NCI-H146 treated with DMSO at 0.1 percent for 48 hours (cell line): Measurements from ENCODE around the gene OSGIN1.

Source experiments
- DNase-seq: peaks from one replicate; lab custom pipeline; 2025; ENCODE audit not compliant: unreplicated experiment; lab: John Stamatoyannopoulos, UW

OSGIN1 gene

DNA sequence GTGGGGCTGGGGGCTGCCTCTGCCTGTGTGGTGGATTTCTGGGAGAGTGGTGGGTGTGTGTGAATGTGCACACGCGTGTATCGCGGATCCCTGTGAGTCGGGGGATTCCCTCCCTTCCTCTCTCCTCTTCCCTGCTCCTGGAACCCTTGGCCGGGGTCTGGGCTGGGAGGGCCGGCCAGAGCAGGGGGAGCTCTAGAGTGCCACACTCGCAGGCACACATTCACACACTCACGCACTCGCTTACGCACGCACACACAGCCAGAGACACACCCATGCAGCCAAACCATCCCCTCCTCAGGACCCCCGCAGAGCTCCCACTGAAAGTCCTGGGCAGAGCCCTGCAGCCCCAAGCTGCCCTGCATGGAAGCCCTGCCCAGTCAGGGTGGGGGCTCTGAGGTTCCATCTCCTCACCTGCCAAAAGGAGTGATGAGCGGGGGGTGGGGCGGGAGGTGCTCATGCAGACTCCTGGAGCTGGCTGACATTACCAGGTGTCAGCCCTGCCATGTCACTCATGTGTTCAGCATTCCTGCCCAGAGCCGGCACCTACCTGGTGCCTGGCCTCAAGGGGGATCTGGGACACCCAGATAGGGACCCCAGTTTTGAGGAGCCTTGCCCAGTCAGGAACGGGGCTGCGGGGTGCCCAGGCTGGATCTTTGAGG lies 16.9 kb downstream of the OSGIN1 start:
- DNase-seq: no peak

DNA sequence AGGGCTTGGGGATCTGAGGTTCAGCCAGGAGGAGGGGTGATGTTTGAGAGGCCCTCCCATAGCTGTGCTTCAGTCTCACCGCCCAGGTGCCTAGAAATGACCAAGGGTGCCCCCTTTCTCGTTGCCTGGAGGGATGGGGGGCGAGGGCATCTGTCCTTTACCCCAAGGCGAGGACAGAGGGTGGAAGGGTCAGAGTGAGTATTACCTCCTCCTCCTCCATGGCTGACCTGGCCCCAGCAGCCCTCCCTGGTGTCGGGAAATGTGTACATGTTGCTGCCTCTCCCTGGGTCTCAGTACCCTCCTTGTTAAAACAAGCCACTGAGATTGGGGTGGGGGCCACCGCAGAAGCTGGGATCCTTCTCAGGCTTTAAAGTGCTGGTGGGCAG lies 17.4 kb downstream of the OSGIN1 start:
- DNase-seq: no peak

- no peak for DNase-seq
Observed at GRCh38 chr16:83971165-83972130, 18.4 kb downstream of the OSGIN1 start.

DNA sequence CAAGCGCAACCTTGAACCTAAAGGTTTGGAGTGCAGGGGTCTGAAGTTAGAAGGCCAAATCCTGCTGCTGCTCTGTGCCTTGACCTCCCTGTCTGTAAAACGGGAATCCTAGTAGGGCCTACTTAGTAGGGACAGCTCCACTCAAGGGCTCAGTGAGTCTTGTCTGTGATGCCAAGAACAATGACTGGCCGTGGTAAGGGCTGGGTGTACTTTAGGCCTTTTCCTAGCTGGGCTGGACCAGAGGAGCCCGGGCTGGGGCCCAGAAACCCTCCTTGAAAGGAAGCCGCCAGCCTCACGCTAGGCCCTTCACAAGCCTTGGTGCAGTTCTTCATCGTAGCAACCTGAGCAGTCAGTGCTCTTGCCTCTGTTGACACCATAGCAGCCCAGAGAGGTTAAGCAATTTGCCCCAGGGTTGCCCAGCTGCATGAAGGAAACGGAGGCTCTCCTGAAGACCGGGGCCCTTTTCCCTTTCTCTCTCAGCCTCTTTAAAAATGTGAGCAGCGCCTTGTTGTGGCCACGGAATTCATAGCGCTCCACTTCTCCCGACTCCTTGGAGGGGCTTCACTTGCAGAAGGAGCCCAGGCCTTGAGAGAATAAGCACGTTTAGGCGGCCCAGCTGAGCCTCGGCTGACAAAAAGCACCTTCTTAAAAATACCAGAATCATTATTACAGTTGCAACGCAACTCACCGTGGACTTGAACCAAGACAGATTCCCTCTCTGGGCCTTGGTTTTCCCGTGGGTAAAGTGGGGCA lies 19.4 kb downstream of the OSGIN1 start:
- DNase-seq: no peak

DNA sequence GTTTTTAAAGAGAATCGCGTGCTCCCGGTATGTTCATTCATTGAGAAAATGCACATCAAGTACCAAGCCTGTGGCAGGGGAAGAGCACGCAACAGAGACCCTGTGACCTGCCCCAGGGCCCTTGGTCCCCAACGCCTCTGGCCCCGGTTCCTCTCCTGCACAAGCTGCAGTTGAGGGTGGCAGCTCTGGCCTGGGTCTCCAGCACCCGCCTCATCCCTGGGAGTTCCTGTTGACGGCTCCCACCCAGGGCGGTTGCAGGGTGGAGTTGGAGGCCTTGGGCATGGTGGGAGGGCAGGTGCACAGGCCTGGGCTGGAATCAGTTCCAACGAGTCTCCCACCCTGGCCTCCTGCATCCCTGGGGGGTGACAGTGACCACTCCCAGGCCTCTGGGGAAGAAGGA lies 20.0 kb downstream of the OSGIN1 start:
- DNase-seq: no peak

DNA sequence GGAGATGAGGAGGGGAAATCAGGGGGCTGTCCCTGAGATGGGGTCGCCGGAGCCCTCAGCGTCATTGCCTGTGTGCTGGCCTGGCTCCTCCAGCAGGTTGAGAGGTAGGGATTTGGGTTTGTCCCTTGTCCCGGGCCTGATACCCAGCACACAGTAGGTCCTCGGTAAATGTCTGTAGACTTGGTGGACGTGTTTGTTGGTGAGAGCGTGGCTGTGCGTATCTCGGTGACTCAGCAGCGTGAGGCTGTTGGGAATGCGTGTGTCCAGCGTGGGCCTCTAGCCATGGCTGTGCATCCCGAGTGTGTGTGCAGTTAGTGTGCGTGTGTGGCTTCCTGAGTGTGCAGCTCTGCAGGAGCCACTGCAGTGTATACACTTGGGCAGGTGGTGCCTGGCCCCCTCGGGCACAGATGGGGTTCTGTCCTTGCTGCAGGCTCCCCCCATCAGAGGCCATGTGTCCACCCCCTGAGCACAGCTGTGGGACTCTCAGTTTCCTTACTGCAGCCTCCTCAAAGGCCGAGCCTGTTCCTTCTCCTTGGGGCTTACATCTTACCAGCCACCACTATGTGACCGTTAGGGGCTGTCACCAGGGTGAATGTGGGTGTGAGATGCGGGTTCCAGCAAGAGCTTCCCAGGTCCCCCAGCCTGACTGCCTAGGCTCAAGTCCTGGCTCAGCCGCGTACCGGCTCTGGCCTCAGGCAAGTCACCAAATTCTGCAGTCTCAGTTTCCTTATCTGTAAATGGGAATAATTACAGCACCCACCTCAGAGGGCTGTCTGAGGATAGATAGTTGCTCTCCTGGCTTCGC lies 20.7 kb downstream of the OSGIN1 start:
- no peak for DNase-seq

DNA sequence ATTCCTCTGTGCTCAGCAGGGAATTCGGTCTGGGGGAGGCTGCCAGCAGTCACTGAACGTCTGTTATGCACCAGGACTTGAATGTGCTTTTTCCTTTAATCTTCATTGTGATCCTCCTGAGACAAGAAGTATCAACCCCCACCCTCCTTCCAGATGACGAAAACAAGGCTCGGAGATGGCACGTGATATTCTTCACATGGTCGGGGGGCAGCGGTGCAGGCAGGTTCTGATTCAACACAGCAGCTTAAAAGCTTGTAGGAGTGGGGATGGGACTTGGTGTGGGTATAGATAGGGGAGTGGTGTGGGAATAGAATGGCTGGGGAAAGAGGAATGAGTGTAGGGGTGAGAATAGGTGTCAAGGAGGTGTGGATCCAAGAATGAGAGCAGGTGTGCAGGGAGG lies 21.4 kb downstream of the OSGIN1 start:
- no peak for DNase-seq

DNA sequence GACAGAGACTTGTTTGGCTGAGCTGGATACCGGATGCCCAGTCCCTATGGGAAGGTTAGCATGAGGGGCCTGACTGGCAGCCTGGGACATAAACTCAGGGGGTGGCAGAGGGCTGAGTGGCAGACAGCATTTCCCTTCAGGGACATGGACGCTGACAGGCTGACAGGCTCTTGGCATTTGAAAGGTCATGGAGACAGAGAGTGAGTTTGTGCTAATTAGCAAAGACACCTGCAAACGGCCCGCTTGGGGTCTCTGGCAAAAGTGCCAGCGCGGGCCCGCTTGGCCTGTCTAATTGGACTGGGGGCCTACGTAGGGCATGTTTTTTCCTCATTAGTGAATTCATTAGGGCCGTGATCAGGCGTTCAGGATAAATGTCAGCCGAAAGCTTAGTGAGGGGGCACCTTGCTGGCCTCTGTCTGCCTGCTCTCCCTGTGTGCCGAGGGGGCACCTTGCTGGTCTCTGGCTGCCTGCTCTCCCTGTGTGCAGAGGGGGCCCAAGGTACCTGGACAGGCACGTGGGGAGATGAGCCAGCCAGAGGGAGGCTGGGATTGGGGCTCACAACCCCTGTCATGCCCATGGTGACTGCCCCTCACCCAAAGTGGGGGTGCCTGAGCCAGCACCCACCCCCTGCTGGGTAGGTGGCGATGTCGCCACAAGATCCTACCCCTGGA lies 22.7 kb downstream of the OSGIN1 start:
- DNase-seq: no peak

- DNase-seq: no peak
Observed at GRCh38 chr16:83977056-83977815, 24.2 kb downstream of the OSGIN1 start.

- DNase-seq: no peak
Observed at GRCh38 chr16:83978401-83978904, 25.4 kb downstream of the OSGIN1 start.

DNA sequence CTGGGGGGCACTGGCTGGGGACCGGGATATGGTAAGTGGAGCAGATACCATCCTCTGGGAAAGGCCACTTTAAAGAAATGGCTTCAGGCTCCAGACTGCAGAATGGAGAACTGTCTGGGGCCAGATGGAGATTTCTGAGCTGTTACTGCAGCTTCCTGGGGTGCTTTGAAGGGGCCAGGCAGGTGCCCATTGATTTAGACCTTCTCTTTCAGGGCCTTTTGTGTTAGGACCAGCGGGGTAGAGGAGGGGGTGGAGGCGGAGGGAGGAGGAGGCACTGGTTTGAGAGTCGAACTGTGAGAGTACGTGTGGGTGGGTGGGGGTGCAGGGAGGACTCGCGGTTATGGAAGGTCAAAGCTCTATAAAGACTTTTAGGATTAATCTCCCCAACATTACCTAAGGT lies 26.4 kb downstream of the OSGIN1 start:
- DNase-seq: no peak

DNA sequence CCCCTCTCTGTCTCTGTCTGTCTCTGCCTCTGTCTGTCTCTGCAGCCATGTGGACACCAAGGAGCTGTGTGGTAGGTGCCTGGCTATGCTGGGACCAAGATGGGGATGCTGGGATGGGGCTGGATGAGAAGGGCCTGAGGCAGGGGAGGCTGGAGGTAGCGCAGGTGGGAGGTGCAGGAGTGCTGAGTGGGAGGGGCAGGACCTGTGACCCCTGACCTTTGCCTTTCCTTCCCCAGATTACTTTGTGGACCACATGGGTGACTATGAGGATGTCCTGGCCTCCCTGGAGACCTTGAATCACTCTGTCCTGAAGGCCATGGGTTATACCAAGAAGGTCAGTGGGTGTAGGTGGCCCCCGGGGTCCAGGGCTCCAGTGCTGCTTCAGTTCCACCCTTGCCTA lies 27.8 kb downstream of the OSGIN1 start:
- no peak for DNase-seq

GRCh38 chr16:83981799-83982198 lies 28.8 kb downstream of the OSGIN1 start:
- no peak for DNase-seq

DNA sequence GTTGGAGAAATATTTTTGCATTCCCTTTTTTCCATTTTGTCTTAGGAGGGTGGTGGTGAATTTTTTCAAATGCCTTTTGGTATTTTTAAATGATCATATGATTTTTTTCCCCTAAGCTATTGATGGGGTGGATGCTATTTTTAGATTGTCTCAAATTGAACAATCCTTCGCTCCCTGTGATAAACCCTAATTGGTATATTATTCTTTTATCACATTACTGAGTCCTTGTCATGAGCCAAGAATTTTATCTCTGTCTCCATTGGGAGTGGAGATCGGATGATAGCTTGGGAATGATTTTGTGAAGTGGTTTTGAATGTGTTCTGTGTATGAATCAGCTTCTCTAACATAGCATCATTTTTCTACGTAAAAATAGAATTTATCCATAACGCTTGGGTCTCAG lies 30.5 kb downstream of the OSGIN1 start:
- DNase-seq: no peak

DNA sequence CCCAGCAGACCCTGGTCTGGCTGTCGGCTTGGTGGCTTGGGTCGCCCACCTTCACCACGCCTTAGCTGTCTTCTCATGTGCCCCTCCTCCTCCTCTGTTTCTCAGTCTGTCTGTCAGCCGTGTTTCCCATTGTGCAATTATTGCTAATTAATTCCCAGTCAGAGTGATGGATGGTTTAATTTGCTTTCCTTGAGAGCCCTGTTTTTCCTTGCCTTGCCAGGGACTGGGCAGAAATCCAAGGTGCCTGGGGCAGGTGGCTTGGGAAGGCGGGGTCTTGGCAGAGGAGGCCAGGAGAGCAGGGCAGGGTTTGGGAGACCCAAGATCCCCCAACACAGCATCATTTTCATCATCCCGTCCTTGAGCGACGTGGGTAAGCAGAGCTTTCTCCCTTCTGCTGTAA lies 36.3 kb downstream of the OSGIN1 start:
- no peak for DNase-seq

DNA sequence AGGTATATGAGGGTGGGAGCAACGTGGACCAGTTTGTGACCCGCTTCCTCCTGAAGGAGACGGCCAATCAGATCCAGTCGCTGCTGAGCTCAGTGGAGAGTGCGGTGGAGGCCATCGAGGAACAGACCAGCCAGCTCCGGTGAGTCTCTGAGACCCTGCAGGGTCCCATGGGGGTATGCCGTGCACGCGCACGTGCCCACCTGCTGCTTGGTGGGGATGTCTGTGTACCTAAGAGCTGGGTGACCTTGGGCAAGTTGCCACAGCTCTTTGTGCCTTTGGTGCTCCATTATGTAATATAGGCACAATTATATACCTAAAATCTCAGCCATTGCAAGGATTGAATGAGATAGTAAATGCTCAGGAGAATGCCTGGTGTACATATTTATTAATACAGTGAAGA lies 37.5 kb downstream of the OSGIN1 start:
- no peak for DNase-seq

DNA sequence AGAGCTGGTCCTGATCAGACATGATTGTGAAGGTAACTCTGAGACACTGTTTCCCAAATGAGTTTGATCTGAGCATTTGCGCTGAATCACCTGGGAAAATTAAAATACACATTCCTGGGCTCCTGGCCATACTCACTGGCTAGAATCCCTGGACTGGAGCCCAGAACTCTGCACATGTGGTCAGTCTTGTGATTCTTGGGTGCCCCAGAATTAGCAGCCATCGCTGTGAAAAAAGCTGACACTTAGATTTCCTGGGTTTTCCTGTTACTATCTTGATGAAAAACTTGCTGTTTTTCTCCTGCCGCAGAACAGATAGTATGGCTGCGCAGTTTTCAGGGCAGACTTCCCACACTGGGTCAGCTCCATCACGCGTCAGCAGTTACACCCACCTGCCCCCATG lies 39.6 kb downstream of the OSGIN1 start:
- no peak for DNase-seq

- DNase-seq: no peak
Observed at GRCh38 chr16:83994087-83994486, 41.0 kb downstream of the OSGIN1 start.

DNA sequence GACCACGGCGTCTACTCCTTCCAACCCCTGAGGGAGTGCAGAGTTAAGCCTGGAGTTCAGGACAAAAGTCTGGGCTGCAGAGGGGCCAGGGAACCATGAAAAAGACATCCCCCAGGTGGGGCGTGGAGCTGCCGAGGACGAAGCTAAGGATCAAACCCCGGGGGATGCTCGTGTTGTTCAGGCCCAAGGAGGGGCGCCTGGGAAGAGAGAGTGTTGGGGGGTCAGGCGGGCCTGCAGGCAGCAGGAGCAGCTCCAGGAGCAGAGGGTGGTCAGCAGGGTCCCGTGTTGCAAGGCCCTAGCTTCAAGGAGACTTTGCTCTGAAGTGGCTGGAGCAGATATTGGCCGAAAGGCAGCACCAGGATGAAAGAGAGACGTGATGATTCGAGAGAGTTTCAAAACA lies 41.7 kb downstream of the OSGIN1 start:
- no peak for DNase-seq
